Measurements from ENCODE around the gene ITFG2.

GRCh38 chr12:2829275-2829674 lies 16.8 kb downstream of the ITFG2 start:
- TF ChIP-seq EZH2 (IDR thresholded peaks at IDR 0.05) (no peak), POLR2AphosphoS5 (IDR thresholded peaks at IDR 0.05; ENCODE audit: borderline replicate concordance, low read depth, low read length) (no peak)

All from SK-N-MC (cell line).